Body of pancreas (tissue), 4 donors: ENCODE results near the gene CCDC191. TPM values are rescaled to one million over a fixed set of nuclear protein-coding genes. Genes with fewer than 3 reads are reported as not detected.
A peak's percentile ranks its signal among the peaks of the same experiment; 100 is the strongest.

ENCODE experiments used
- ATAC-seq: fragments of 150-250 bp; one replicate; pipeline ENCODE4 v1.9.1; 2016
- DNase-seq, 4 donors: peaks; one replicate each; pipeline ENCODE4 v3.0.0-alpha.2; 2019
- H3K27ac ChIP-seq, 4 donors: fragments of 200-600 bp; sonication (generic); 1 replicate in 3 of 4; 2 replicates in 1 of 4; pipeline versions ENCODE4 v1.5.1 to v1.6.1; 2016 to 2019; ENCODE audit warnings: mild to moderate bottlenecking in 1 of 4, mixed read lengths in 1 of 4, moderate library complexity in 1 of 4
- H3K27me3 ChIP-seq, 2 donors: fragments of 200-600 bp; sonication (generic); one replicate each; pipeline ENCODE4 v1.6.0; 2016; ENCODE audit warnings: mild to moderate bottlenecking in 1 of 2
- H3K36me3 ChIP-seq, 2 donors: fragments of 200-600 bp; sonication (generic); replicated peaks in 1 of 2; 2 replicates each; pipeline ENCODE4 v1.5.1; 2016; ENCODE audit warnings: low read depth in 2 of 2; ENCODE audit not compliant: insufficient read depth in 1 of 2
- H3K4me1 ChIP-seq: fragments of 200-600 bp; sonication (generic); one replicate; pipeline ENCODE4 v1.6.0; 2016
- H3K4me3 ChIP-seq, 2 donors: fragments of 200-600 bp; sonication (generic); 1 replicate in 1 of 2; 2 replicates in 1 of 2; pipeline ENCODE4 v1.5.1; 2016 to 2019
- H3K9me3 ChIP-seq, 3 donors: fragments of 200-600 bp; sonication (generic); 1 replicate in 2 of 3; 2 replicates in 1 of 3; pipeline ENCODE4 v1.5.1; 2016
- POLR2A ChIP-seq, 3 donors: fragments of 450-650 bp; IDR thresholded peaks; one replicate each; pipeline ENCODE4 v1.6.1; 2016; ENCODE audit warnings: antibody characterized with exemption in 3 of 3, mild to moderate bottlenecking in 2 of 3
- WGBS, 2 donors: methylation state at CpG; one replicate each; pipeline ENCODE4 v1.1.5; 2017; 5-methylcytosine and 5-hydroxymethylcytosine counted together
- intact Hi-C: fragments of 100-400 bp; cut with DNase I; formaldehyde crosslinking; loops from one replicate; pipeline ENCODE4 v1.15.1; 2023
- total RNA-seq, 2 donors: library from RNA; depleted of rRNA; stranded (reverse); fragments of >200 nt; gene quantifications; one replicate each; pipeline ENCODE4 v1.1.0, GENCODE V29; 2016
- TF ChIP-seq, protein P1 (sequence below), 7 experiments: fragments of 450-650 bp in 4 of 7; fragments of 200-600 bp in 3 of 7; sonication (generic) in 3 of 7; IDR thresholded peaks; one replicate each; pipeline ENCODE4 v1.5.1; 2016 to 2019; ENCODE audit warnings: antibody characterized with exemption in 7 of 7

The CCDC191 gene
- total RNA-seq, 2 donors from 2014 or later: 5.4 to 11.9 TPM

DNA sequence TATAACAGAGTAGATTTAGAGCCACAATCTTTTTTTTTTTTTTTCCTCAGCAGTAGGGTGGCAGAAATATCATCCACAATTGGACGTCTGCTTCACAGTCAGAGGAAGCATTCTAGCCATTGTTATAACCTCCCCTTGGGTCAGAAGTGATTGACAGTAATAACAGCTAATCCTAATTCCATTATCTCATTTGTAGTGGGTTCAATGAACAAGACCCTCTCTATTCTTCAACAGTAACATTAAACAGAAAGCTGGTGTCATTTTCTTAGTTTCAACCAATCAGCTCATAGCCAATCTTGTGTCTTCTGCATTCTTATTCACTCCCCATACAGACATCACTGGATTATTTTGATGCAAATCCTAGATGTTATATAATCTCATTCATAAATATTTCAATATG, 44.8 kb upstream of the CCDC191 start:
- intact Hi-C loops: no loop called here
- Histone ChIP-seq H3K27ac (no peak overlapping the region), H3K27me3 (no peaks in the 10 kb centered on the region), H3K9me3 (no peaks in the 10 kb centered on the region), H3K36me3 (no peaks in the 10 kb centered on the region), H3K4me3 (no peak overlapping the region), H3K4me1 (no peaks in the 10 kb centered on the region)
- WGBS, 2 donors: 32 to 71% methylated on average over 1 of the region's 1 CpG
- TF ChIP-seq, protein P1, sequence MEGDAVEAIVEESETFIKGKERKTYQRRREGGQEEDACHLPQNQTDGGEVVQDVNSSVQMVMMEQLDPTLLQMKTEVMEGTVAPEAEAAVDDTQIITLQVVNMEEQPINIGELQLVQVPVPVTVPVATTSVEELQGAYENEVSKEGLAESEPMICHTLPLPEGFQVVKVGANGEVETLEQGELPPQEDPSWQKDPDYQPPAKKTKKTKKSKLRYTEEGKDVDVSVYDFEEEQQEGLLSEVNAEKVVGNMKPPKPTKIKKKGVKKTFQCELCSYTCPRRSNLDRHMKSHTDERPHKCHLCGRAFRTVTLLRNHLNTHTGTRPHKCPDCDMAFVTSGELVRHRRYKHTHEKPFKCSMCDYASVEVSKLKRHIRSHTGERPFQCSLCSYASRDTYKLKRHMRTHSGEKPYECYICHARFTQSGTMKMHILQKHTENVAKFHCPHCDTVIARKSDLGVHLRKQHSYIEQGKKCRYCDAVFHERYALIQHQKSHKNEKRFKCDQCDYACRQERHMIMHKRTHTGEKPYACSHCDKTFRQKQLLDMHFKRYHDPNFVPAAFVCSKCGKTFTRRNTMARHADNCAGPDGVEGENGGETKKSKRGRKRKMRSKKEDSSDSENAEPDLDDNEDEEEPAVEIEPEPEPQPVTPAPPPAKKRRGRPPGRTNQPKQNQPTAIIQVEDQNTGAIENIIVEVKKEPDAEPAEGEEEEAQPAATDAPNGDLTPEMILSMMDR (IDR thresholded peaks at IDR 0.05): no peak
- no peak for TF ChIP-seq POLR2A (IDR thresholded peaks at IDR 0.05)
- ATAC-seq: no peak
- no peak for DNase-seq

- intact Hi-C loops: no loop called here
Observed at GRCh38 chr3:114095796-114096195, 39.5 kb upstream of the CCDC191 start.

DNA sequence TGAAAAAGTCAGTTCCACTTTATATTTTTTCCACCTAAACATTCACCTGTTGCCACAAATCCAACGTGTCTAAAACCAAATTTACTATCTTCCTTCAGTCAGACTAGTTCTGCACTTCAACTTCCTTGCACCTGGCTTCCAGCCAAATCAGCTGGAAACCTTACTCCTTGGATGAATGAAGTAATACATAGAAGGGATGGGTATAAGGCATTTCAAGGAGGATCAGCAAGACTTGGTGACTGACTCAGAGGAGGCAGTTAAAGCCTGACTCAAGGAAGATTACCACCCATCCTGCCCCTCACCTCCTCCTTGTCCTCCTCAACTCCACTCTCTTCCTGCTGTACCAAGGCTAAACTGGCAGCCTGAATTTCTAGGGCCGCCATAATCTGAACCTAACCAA, 37.3 kb upstream of the CCDC191 start:
- intact Hi-C loops: no loop called here
- Histone ChIP-seq H3K27me3 (no peaks in the 10 kb centered on the region), H3K36me3 (no peaks in the 10 kb centered on the region), H3K27ac (no peak overlapping the region), H3K9me3 (no peaks in the 10 kb centered on the region), H3K4me3 (no peak overlapping the region), H3K4me1 (no peaks in the 10 kb centered on the region)
- DNase-seq (peak in 3 of 4 donors; percentile 19 to 43 (median 34)), ATAC-seq (no peak)
- 48 to 49% methylated on average over 2 of the region's 2 CpGs for WGBS, 2 donors
- TF ChIP-seq, protein P1 (IDR thresholded peaks at IDR 0.05): no peak
- no peak for TF ChIP-seq POLR2A (IDR thresholded peaks at IDR 0.05)

More at GRCh38 chr3:114095796-114096195, 39.5 kb upstream of the CCDC191 start:
- H3K27ac ChIP-seq: no peak overlapping the region
- H3K9me3 ChIP-seq: no peaks in the 10 kb centered on the region
- 64 to 67% methylated on average over 3 of the region's 3 CpGs for WGBS, 2 donors
- no peaks in the 10 kb centered on the region for H3K36me3 ChIP-seq
- DNase-seq: no peak
- no peak for ATAC-seq
- H3K27me3 ChIP-seq: no peaks in the 10 kb centered on the region
- TF ChIP-seq POLR2A (IDR thresholded peaks at IDR 0.05): no peak
- TF ChIP-seq, protein P1 (IDR thresholded peaks at IDR 0.05): no peak
- no peaks in the 10 kb centered on the region for H3K4me1 ChIP-seq
- H3K4me3 ChIP-seq: no peak overlapping the region

GRCh38 chr3:114093016-114093380, 36.7 kb upstream of the CCDC191 start:
- intact Hi-C loops: no loop called here

More at GRCh38 chr3:114093016-114093380, 36.7 kb upstream of the CCDC191 start:
- Histone ChIP-seq H3K4me3 (no peak overlapping the region), H3K27ac (no peak overlapping the region), H3K4me1 (no peaks in the 10 kb centered on the region), H3K9me3 (no peaks in the 10 kb centered on the region), H3K27me3 (no peaks in the 10 kb centered on the region), H3K36me3 (no peaks in the 10 kb centered on the region)
- TF ChIP-seq POLR2A (IDR thresholded peaks at IDR 0.05): no peak
- TF ChIP-seq, protein P1 (IDR thresholded peaks at IDR 0.05): no peak
- 17 to 23% methylated on average over 3 of the region's 3 CpGs for WGBS, 2 donors
- ATAC-seq (no peak), DNase-seq (no peak)
